ENCODE data around the gene PCTP. TPM values are rescaled to one million over a fixed set of nuclear protein-coding genes. Genes with fewer than 3 reads are reported as not detected.

PCTP gene
- total RNA-seq, 1 donor from 2014 or later = 8.6 TPM

DNA sequence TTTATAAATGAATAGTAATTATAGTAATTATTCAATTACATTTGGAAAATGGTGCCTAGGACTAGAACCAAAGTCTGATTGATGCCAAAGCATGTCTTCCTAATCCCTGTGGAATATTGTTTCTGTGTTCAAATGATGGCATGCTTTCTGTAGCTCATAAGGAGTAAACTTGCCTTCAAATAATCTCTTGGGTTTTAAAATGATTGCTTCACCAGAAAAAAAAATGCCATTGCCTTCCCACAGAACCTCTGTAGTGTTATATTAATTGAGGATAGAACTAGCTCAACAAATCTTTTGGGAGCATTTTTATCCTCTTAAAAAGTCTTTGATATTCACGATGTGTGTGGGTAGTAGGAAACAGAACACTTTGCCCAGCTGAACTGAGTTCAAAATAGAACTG is 20.5 kb upstream of the PCTP start:
- no peak for DNase-seq (ENCODE audit: extremely low spot score in 2 of 2)
- TF ChIP-seq POLR2A (IDR thresholded peaks at IDR 0.05) = no peak
- TF ChIP-seq, protein P1, sequence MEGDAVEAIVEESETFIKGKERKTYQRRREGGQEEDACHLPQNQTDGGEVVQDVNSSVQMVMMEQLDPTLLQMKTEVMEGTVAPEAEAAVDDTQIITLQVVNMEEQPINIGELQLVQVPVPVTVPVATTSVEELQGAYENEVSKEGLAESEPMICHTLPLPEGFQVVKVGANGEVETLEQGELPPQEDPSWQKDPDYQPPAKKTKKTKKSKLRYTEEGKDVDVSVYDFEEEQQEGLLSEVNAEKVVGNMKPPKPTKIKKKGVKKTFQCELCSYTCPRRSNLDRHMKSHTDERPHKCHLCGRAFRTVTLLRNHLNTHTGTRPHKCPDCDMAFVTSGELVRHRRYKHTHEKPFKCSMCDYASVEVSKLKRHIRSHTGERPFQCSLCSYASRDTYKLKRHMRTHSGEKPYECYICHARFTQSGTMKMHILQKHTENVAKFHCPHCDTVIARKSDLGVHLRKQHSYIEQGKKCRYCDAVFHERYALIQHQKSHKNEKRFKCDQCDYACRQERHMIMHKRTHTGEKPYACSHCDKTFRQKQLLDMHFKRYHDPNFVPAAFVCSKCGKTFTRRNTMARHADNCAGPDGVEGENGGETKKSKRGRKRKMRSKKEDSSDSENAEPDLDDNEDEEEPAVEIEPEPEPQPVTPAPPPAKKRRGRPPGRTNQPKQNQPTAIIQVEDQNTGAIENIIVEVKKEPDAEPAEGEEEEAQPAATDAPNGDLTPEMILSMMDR (IDR thresholded peaks at IDR 0.05) = no peak
- no peak for TF ChIP-seq POLR2AphosphoS5 (IDR thresholded peaks at IDR 0.05; ENCODE audit: insufficient read depth in 1 of 2, low read depth in 1 of 2)
- intact Hi-C loops (cut with DNase I) = no loop called here
- no peak overlapping the region for H3K4me3 ChIP-seq
- no peaks in the 10 kb centered on the region for H3K9me3 ChIP-seq
- peaks cover 59% of the 10 kb centered on the region for H3K4me1 ChIP-seq
- no peaks in the 10 kb centered on the region for H3K36me3 ChIP-seq
- peak overlapping the region; percentile 81 for H3K27ac ChIP-seq
- H3K27me3 ChIP-seq = no peaks in the 10 kb centered on the region

DNA sequence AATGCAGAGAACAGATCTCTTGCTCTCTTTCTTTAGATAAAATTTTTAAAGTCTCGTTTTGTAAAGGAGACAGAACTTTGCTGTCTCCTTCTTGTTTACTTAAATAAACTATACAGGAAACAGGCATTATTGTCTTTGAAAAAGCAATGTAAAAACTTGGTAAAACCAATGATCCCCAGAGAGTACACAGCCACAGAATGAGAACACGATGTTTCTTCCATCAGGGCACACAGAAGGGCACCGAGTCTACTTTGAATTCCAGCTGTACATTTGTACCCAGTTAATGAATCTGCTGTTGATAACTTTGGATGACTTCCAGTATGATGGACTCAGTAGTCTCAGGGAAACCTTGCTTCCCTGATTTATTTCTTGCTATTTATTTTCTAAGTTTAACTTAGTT is 20.0 kb upstream of the PCTP start:
- no peak for TF ChIP-seq POLR2AphosphoS5 (IDR thresholded peaks at IDR 0.05; ENCODE audit: insufficient read depth in 1 of 2, low read depth in 1 of 2)
- no peak for TF ChIP-seq POLR2A (IDR thresholded peaks at IDR 0.05)
- TF ChIP-seq, protein P1 (IDR thresholded peaks at IDR 0.05) = no peak
- Histone ChIP-seq H3K4me1 (peaks cover 55% of the 10 kb centered on the region), H3K27ac (peak overlapping the region; percentile 81), H3K36me3 (no peaks in the 10 kb centered on the region), H3K4me3 (no peak overlapping the region), H3K27me3 (no peaks in the 10 kb centered on the region), H3K9me3 (no peaks in the 10 kb centered on the region)
- no peak for DNase-seq (ENCODE audit: extremely low spot score in 2 of 2)
- intact Hi-C loops (cut with DNase I) = no loop called here

DNA sequence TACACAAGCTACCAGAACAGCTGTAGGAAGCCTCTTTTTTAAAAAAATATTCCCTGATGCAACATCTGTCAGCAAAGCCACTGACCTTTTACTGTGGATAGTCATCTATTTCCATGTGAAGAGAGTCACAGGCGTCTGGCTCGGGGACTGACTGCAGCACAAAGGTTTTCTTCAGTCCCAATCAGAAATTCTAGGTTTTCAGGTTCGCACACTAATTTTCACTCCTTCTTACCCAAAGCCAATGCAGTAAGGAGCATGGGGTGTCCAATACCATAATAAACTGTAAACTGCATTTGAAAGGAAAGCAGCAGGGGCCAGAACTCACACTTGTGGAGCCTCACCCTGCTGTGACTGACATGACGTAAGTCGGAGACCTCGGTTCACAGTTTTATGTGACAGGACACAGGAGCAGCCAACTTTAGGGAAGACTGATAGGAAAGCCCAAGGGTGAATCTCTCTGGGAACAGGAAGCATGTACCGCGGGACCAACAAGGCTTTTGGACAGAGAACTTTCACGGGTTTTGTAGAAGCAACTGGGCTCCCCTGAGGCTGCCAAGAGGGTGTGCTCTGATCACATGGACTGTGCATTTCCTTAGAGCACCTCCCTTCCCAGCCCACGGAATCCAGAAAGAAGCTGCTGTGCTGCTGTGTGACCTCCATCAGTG is 19.1 kb upstream of the PCTP start:
- DNase-seq (ENCODE audit: extremely low spot score in 2 of 2) = peak in 1 of 2 donors; percentile 91
- peak overlapping the region; percentile 4 to 22 for H3K4me3 ChIP-seq
- H3K4me1 ChIP-seq = peaks cover 49% of the 10 kb centered on the region

DNA sequence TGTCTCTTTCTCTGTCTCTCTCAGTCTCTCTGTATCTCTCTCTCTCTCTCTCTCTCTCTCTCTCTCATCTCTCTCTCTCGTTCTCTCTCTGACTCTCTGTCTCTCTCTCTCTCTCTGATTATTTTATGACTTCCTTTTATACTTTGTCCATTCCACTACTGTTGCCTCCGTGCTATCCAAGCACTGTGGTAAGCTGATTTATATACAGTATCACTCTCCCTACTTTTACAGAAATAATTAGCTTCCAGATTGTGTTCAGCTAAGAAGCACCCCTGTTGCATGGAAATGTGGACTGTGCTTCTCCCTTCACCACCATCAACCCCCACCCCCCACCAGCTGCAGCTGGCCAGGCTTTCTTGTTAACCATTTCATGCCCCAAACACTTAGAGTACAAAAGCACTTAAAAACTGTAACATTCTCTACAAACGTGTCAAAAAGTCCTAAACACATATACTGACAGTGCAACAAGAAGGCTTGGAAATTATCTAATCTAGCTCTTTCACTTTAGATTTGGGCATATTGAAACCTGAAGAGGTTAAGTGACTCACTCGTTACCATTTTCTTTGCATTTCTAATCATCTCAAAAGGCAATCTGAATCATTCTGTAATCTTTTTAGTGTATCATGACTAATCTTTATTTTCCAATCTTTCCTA is 16.6 kb upstream of the PCTP start:
- H3K27me3 ChIP-seq = no peaks in the 10 kb centered on the region
- H3K9me3 ChIP-seq = no peaks in the 10 kb centered on the region
- TF ChIP-seq POLR2AphosphoS5 (IDR thresholded peaks at IDR 0.05; ENCODE audit: insufficient read depth in 1 of 2, low read depth in 1 of 2) (no peak), POLR2A (IDR thresholded peaks at IDR 0.05) (no peak)
- TF ChIP-seq, protein P1 (IDR thresholded peaks at IDR 0.05) = no peak
- intact Hi-C loops (cut with DNase I) = no loop called here
- DNase-seq (ENCODE audit: extremely low spot score in 2 of 2) = no peak
- peaks cover 28% of the 10 kb centered on the region for H3K4me1 ChIP-seq
- H3K36me3 ChIP-seq = no peaks in the 10 kb centered on the region
- no peak overlapping the region for H3K4me3 ChIP-seq
- no peak overlapping the region for H3K27ac ChIP-seq

More for the DNA sequence above, 19.1 kb upstream of the PCTP start:
- H3K27me3 ChIP-seq = no peaks in the 10 kb centered on the region
- H3K36me3 ChIP-seq = no peaks in the 10 kb centered on the region
- intact Hi-C loops (cut with DNase I) = no loop called here
- H3K27ac ChIP-seq = peak overlapping the region; percentile 81
- peak; percentile 10 to 56 for TF ChIP-seq POLR2AphosphoS5 (IDR thresholded peaks at IDR 0.05; ENCODE audit: insufficient read depth in 1 of 2, low read depth in 1 of 2)
- TF ChIP-seq, protein P1 (IDR thresholded peaks at IDR 0.05) = no peak
- TF ChIP-seq POLR2A (IDR thresholded peaks at IDR 0.05) = no peak
- H3K9me3 ChIP-seq = no peaks in the 10 kb centered on the region

Measured in vagina (tissue), 2 donors.